HL-60 (cell line): ENCODE data around the gene CNTNAP5.

ENCODE experiments used
- DNase-seq, 2 experiments: peaks; one replicate each; pipeline ENCODE4 v3.0.0-alpha.2; 2010 to 2020; ENCODE audit warnings: low read depth in 1 of 2, low spot score in 1 of 2
- H3K27ac ChIP-seq: fragments of 250-450 bp; sonication (Bioruptor Pico); replicated peaks from 2 replicates; pipeline ENCODE4 v1.5.1; 2020; ENCODE audit warnings: mild to moderate bottlenecking, moderate library complexity
- H3K27me3 ChIP-seq: fragments of 250-450 bp; sonication (Bioruptor Pico); 2 replicates; pipeline ENCODE4 v1.5.1; 2021; ENCODE audit warnings: mild to moderate bottlenecking, moderate library complexity; ENCODE audit not compliant: insufficient read depth, poor library complexity, severe bottlenecking
- H3K4me3 ChIP-seq: replicated peaks from 2 replicates; pipeline ENCODE4 v1.5.1; 2011; ENCODE audit warnings: mild to moderate bottlenecking, control low read depth, low read length; ENCODE audit not compliant: insufficient read depth
- CTCF ChIP-seq: IDR thresholded peaks from one replicate; pipeline ENCODE4 v1.5.1; 2011; ENCODE audit warnings: low read length, control low read depth, inconsistent platforms; ENCODE audit not compliant: insufficient read depth
- GABPA ChIP-seq: IDR thresholded peaks from 2 replicates; pipeline ENCODE4 v1.6.1; 2012; ENCODE audit warnings: low read depth
- POLR2AphosphoS5 ChIP-seq: IDR thresholded peaks from 2 replicates; pipeline ENCODE4 v1.6.1; 2012; ENCODE audit warnings: low read depth
- SPI1 ChIP-seq: IDR thresholded peaks from 2 replicates; pipeline ENCODE4 v1.6.1; 2012; ENCODE audit warnings: low read depth, mild to moderate bottlenecking, borderline replicate concordance
- TF ChIP-seq, protein P1 (sequence below): IDR thresholded peaks from 2 replicates; pipeline ENCODE4 v1.6.1; 2012; ENCODE audit warnings: low read depth; ENCODE audit not compliant: insufficient replicate concordance

Gene CNTNAP5

DNA sequence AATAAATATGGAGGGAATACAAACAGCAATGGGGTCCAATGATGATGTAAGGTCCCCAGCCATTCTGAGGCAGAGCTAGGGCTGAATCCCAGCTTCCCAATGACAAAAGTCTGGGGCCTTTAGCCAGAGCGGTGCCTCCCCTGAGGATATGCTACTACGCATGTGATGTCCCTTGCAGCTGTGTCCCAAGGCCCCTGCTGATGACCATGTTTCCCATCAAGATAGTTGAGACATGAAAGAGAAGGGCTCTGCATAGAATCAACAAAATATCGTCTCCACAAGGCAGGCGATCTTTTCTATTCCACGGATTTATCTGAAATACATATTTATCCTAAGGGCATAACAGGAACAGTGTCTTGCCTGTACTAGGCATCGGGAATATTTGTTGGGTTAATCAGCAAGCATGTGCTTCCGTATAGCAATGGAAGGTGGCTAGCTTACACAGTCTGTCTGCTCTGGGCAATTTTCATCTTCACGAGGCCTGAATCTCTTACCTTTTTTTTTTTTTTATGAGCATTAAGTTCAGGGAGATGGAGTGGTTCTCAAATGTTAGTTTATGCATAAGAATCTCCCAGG, 284.6 kb downstream of the CNTNAP5 start:
- Histone ChIP-seq H3K4me3 (no peak overlapping the region), H3K27me3 (no peaks in the 10 kb centered on the region), H3K27ac (no peak overlapping the region)
- TF ChIP-seq CTCF (no peak), GABPA (no peak), POLR2AphosphoS5 (no peak), SPI1 (no peak)
- TF ChIP-seq, protein P1, sequence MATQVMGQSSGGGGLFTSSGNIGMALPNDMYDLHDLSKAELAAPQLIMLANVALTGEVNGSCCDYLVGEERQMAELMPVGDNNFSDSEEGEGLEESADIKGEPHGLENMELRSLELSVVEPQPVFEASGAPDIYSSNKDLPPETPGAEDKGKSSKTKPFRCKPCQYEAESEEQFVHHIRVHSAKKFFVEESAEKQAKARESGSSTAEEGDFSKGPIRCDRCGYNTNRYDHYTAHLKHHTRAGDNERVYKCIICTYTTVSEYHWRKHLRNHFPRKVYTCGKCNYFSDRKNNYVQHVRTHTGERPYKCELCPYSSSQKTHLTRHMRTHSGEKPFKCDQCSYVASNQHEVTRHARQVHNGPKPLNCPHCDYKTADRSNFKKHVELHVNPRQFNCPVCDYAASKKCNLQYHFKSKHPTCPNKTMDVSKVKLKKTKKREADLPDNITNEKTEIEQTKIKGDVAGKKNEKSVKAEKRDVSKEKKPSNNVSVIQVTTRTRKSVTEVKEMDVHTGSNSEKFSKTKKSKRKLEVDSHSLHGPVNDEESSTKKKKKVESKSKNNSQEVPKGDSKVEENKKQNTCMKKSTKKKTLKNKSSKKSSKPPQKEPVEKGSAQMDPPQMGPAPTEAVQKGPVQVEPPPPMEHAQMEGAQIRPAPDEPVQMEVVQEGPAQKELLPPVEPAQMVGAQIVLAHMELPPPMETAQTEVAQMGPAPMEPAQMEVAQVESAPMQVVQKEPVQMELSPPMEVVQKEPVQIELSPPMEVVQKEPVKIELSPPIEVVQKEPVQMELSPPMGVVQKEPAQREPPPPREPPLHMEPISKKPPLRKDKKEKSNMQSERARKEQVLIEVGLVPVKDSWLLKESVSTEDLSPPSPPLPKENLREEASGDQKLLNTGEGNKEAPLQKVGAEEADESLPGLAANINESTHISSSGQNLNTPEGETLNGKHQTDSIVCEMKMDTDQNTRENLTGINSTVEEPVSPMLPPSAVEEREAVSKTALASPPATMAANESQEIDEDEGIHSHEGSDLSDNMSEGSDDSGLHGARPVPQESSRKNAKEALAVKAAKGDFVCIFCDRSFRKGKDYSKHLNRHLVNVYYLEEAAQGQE: no peak
- DNase-seq: no peak

- DNase-seq: no peak
- H3K27me3 ChIP-seq: no peaks in the 10 kb centered on the region
- no peak for TF ChIP-seq SPI1
- TF ChIP-seq CTCF: no peak
- TF ChIP-seq GABPA: no peak
- TF ChIP-seq, protein P1: no peak
- no peak overlapping the region for H3K27ac ChIP-seq
- H3K4me3 ChIP-seq: no peak overlapping the region
Observed at GRCh38 chr2:124310671-124311070, 285.6 kb downstream of the CNTNAP5 start.

GRCh38 chr2:124314084-124314483, 289.0 kb downstream of the CNTNAP5 start:
- DNase-seq: no peak
- TF ChIP-seq, protein P1: no peak
- TF ChIP-seq SPI1 (no peak), GABPA (no peak)
- Histone ChIP-seq H3K27ac (no peak overlapping the region), H3K27me3 (no peaks in the 10 kb centered on the region), H3K4me3 (no peak overlapping the region)
